ENCODE measurements around the gene ERO1B.

DNA sequence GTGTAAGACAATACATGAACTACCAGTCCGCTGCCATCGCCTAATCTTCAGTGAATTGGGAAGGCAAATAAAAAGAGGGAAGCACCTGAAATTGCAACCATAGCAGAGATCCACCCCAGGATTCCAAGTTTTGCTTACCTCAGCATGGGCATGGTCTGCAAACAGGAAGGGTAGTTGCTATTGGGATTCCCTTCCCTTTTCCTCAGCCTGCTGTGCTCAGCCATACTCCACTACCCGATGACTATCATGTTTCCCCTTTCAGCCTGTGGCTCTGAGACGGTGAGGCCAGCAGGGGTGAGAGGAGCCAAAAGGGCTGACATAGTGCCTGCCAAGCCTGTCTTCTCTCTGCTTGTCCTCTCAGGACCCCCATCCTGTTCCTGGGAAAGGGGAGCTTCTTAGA lies 75.2 kb downstream of the ERO1B start:
- TF ChIP-seq, protein P1, sequence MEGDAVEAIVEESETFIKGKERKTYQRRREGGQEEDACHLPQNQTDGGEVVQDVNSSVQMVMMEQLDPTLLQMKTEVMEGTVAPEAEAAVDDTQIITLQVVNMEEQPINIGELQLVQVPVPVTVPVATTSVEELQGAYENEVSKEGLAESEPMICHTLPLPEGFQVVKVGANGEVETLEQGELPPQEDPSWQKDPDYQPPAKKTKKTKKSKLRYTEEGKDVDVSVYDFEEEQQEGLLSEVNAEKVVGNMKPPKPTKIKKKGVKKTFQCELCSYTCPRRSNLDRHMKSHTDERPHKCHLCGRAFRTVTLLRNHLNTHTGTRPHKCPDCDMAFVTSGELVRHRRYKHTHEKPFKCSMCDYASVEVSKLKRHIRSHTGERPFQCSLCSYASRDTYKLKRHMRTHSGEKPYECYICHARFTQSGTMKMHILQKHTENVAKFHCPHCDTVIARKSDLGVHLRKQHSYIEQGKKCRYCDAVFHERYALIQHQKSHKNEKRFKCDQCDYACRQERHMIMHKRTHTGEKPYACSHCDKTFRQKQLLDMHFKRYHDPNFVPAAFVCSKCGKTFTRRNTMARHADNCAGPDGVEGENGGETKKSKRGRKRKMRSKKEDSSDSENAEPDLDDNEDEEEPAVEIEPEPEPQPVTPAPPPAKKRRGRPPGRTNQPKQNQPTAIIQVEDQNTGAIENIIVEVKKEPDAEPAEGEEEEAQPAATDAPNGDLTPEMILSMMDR (IDR thresholded peaks at IDR 0.05), result no peak
- TF ChIP-seq POLR2A (IDR thresholded peaks at IDR 0.05), result no peak

All from thyroid gland (tissue), 4 donors.